Aorta (tissue), 5 donors: Measurements from ENCODE around the gene NCOA6. TPM values are rescaled to one million over a fixed set of nuclear protein-coding genes. Genes with fewer than 3 reads are reported as not detected.
A peak's percentile ranks its signal among the peaks of the same experiment; 100 is the strongest.

ENCODE experiments used
- ATAC-seq: fragments of 200-7000 bp; cut with Tn5 transposase; one replicate; pipeline ENCODE4 v1.9.1; 2022; ENCODE audit warnings: moderate library complexity; ENCODE audit not compliant: low FRiP score
- DNase-seq, 2 donors: peaks; one replicate each; pipeline ENCODE4 v3.0.0-alpha.2; 2020
- H3K27ac ChIP-seq, 2 donors: one replicate each; pipeline ENCODE4 v1.5.1; 2013; ENCODE audit warnings: low read length in 2 of 2, mild to moderate bottlenecking in 2 of 2, moderate library complexity in 2 of 2, control low read depth in 1 of 2, inconsistent platforms in 1 of 2, low read depth in 1 of 2
- H3K27me3 ChIP-seq, 2 donors: one replicate each; pipeline ENCODE4 v1.6.1; 2013; ENCODE audit warnings: control low read depth in 1 of 2, low read length in 1 of 2, mild to moderate bottlenecking in 1 of 2, moderate library complexity in 1 of 2; ENCODE audit not compliant: insufficient read depth in 2 of 2, control insufficient read depth in 1 of 2
- H3K36me3 ChIP-seq, 2 donors: one replicate each; pipeline ENCODE4 v1.6.1; 2013; ENCODE audit warnings: control low read depth in 1 of 2, low read length in 1 of 2, mild to moderate bottlenecking in 1 of 2; ENCODE audit not compliant: insufficient read depth in 2 of 2, control insufficient read depth in 1 of 2
- H3K4me1 ChIP-seq, 2 donors: one replicate each; pipeline ENCODE4 v1.6.1; 2013; ENCODE audit warnings: low read length in 2 of 2, control low read depth in 1 of 2, mild to moderate bottlenecking in 1 of 2, moderate library complexity in 1 of 2; ENCODE audit not compliant: insufficient read depth in 2 of 2, control insufficient read depth in 1 of 2
- H3K4me3 ChIP-seq, 2 donors: one replicate each; pipeline ENCODE4 v1.5.1; 2013; ENCODE audit warnings: low read length in 2 of 2, control low read depth in 1 of 2, mild to moderate bottlenecking in 1 of 2
- H3K9me3 ChIP-seq: one replicate; pipeline ENCODE4 v1.6.1; 2013; ENCODE audit warnings: mild to moderate bottlenecking, low read length; ENCODE audit not compliant: control insufficient read depth
- WGBS, 2 donors: extraction: QIAGEN DNeasy Blood & Tissue Kit; methylation state at CpG; one replicate each; pipeline ENCODE4 v1.1.7; 2013; 5-methylcytosine and 5-hydroxymethylcytosine counted together
- intact Hi-C, 2 donors: fragments of 100-400 bp; cut with DNase I; formaldehyde crosslinking; loops; one replicate each; pipeline versions ENCODE4 v1.14.2 to v1.15.0; 2022
- polyA plus RNA-seq, 2 donors: library from polyadenylated mRNA; stranded (reverse); fragments of 200-250 nt; gene quantifications; one replicate each; pipeline ENCODE4 v1.2.3, GENCODE V29; 2013
- total RNA-seq, 2 donors: library from RNA; stranded (reverse); fragmentation: NEBNext Ultra II Directional; extraction: Animal tissue kit (Norgen Biotek cat#: 25700); gene quantifications; one replicate each; pipeline ENCODE4 v1.2.1, GENCODE V29; 2021
- donor health status: healthy with polysubstance abuse.
- donor health status: Bipolar disorder and iron deficiency.
- donor health status: DM: no; HTN: no; CAD: no.
- donor health status: DM: no; HTN: no; CAD: no.
- donor health status: DM: yes; HTN: yes; CAD: no.

NCOA6 gene
- total and polyA plus RNA-seq, 4 donors: 10.2 to 28.1 (median 17.4) TPM

DNA sequence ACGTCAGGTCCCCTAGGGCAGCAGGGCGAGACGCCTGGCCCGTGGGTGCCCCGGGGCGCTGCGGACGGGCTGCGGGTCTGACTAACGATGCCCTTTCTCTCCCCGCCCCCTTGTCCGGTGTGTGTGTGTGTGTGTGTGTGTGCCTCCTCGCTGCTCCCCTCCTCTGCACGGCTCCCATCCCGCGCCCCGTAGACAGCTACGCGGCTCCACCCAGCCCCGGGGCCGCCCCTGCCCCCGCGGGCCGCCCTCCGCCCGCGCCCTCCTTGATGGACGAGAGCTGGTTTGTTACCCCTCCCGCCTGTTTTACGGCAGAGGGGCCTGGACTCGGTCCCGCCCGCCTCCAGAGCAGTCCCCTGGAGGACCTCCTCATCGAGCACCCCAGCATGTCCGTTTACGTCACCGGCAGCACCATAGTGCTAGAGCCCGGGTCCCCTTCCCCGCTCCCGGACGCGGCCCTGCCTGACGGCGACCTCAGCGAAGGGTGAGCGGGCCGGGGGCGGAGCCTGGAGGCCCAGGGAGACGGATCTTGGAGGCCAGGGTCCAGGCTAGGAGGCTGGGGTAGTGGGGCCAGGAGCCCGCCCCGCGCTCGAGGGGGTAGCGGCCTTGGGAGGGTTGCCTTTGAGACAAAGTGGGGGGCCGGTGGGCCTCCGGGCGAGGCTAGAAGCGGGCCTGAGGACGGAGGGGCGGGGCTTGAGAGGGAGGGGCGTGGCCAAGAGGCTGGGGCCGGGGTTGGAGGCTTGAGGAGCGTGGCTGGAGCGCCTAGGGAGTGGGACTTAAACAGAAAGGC, 116.2 kb downstream of the NCOA6 start:
- Histone ChIP-seq H3K36me3 (no peaks in the 10 kb centered on the region), H3K27ac (peak overlapping the region; percentile 12 to 30), H3K4me1 (no peaks in the 10 kb centered on the region), H3K4me3 (peak overlapping the region; percentile 45 to 48), H3K27me3 (no peaks in the 10 kb centered on the region), H3K9me3 (no peaks in the 10 kb centered on the region)
- DNase-seq: peak; percentile 88 to 96
- peak; percentile 90 for ATAC-seq
- intact Hi-C loops: loop anchor here (2.0 to 5.0 kb wide), 3 partner anchors 130 to 152 kb away; partner anchors contain the start of gene MAP1LC3A (in 1 of the 2)
- 1% methylated on average over 53 to 64 of the region's 64 CpGs for WGBS, 2 donors

- DNase-seq: peak; percentile 60 to 82
- Histone ChIP-seq H3K36me3 (no peaks in the 10 kb centered on the region), H3K27me3 (no peaks in the 10 kb centered on the region), H3K4me3 (no peak overlapping the region), H3K27ac (no peak overlapping the region), H3K9me3 (no peaks in the 10 kb centered on the region), H3K4me1 (no peaks in the 10 kb centered on the region)
- ATAC-seq: no peak
- 30% methylated on average over 22 of the region's 22 CpGs for WGBS, 2 donors
- intact Hi-C loops: loop anchor here (2.0 to 5.0 kb wide), 3 partner anchors 130 to 151 kb away; partner anchors contain the start of gene MAP1LC3A (in 1 of the 2)
Measured at GRCh38 chr20:34708621-34709043, 116.8 kb downstream of the NCOA6 start.

- Histone ChIP-seq H3K27ac (no peak overlapping the region), H3K36me3 (no peaks in the 10 kb centered on the region), H3K4me1 (no peaks in the 10 kb centered on the region), H3K27me3 (no peaks in the 10 kb centered on the region), H3K4me3 (no peak overlapping the region), H3K9me3 (no peaks in the 10 kb centered on the region)
- DNase-seq (no peak), ATAC-seq (no peak)
- WGBS, 2 donors: 79 to 88% methylated on average over 3 of the region's 3 CpGs
- intact Hi-C loops: loop anchor here (5.0 kb wide), 2 partner anchors 145 to 150 kb away; partner anchors contain the start of gene MAP1LC3A (in 1 of the 2)
Measured at GRCh38 chr20:34706912-34707784, 118.3 kb downstream of the NCOA6 start.

- DNase-seq (no peak), ATAC-seq (no peak)
- 93 to 97% methylated on average over 1 of the region's 1 CpG for WGBS, 2 donors
- no peaks in the 10 kb centered on the region for H3K9me3 ChIP-seq
- H3K27me3 ChIP-seq: no peaks in the 10 kb centered on the region
- intact Hi-C loops: loop anchor here (5.0 kb wide), 2 partner anchors 144 to 149 kb away; partner anchors contain the start of gene MAP1LC3A (in 1 of the 2)
- H3K36me3 ChIP-seq: no peaks in the 10 kb centered on the region
- H3K4me1 ChIP-seq: no peaks in the 10 kb centered on the region
- no peak overlapping the region for H3K27ac ChIP-seq
- no peak overlapping the region for H3K4me3 ChIP-seq
Measured at GRCh38 chr20:34706302-34706875, 119.1 kb downstream of the NCOA6 start.

GRCh38 chr20:34705397-34706301, 119.8 kb downstream of the NCOA6 start:
- DNase-seq (no peak), ATAC-seq (no peak)
- no peaks in the 10 kb centered on the region for H3K9me3 ChIP-seq
- H3K4me3 ChIP-seq: no peak overlapping the region
- H3K27me3 ChIP-seq: no peaks in the 10 kb centered on the region
- 48 to 53% methylated on average over 6 of the region's 6 CpGs for WGBS, 2 donors
- no peaks in the 10 kb centered on the region for H3K4me1 ChIP-seq
- no peaks in the 10 kb centered on the region for H3K36me3 ChIP-seq
- peak overlapping the region in 1 of 2 donors; percentile 74 for H3K27ac ChIP-seq
- intact Hi-C loops: loop anchor here (5.0 kb wide), 2 partner anchors 143 to 148 kb away; partner anchors contain the start of gene MAP1LC3A (in 1 of the 2)

GRCh38 chr20:34705008-34705396, 120.4 kb downstream of the NCOA6 start:
- intact Hi-C loops: loop anchor here (5.0 kb wide), 2 partner anchors 143 to 148 kb away; partner anchors contain the start of gene MAP1LC3A (in 1 of the 2)
- no peaks in the 10 kb centered on the region for H3K9me3 ChIP-seq

DNA sequence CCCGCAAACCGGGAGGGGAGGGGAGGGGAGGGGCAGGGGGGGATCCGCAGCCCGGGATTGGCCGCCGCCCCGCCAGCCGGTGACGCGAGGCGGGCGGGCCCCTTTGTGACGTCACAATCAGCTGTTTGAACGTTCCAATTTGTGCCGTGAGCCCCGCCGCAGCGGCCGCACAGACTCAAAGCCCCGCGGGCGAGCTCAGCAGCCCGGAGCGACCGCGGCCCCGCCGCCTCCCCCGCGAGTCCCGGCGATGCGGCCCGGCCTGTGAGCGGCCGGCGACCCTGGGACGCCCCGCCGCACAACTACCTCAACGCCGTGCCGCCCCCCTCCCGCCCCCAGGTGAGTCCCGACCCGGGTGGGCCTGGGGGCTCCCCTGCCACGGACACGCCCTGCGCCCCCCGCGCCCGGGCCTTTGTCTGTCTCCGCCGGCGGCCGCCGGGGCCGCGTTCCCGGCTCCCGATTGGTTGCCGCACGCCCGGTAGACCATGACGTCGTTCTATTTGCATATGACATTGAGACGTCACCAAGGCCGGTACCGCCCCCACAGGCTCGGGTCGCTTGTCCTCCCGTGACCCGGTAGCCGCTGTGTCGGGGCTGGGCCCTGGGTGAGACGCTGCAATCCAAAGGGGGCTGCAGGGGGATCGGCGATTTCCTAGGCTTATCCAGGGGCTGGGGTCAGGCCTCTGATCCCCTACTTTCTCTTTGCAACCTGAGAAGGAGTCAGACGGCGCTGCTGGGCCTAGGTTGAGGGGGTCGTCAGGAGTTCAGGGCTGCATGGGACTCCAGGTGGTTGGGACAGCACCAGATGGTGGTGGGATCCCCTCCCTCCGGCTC, 121.1 kb downstream of the NCOA6 start, which contains the start of gene TP53INP2:
Gene TP53INP2, plus strand, starts transcription at position 168 of the 831 bp plus-strand sequence. CDS start 4,396 bp downstream, outside the sequence.
- intact Hi-C loops: loop anchor here (5.0 kb wide), 2 partner anchors 142 to 147 kb away; partner anchors contain the start of gene MAP1LC3A (in 1 of the 2)
- Histone ChIP-seq H3K27me3 (no peaks in the 10 kb centered on the region), H3K36me3 (no peaks in the 10 kb centered on the region), H3K4me1 (no peaks in the 10 kb centered on the region), H3K4me3 (peak within 1 kb of the TSS; percentile 64 to 67), H3K27ac (peak within 1 kb of the TSS; percentile 71 to 74), H3K9me3 (no peaks in the 10 kb centered on the region)
- ATAC-seq (peak; percentile 86), DNase-seq (peak; percentile 95 to 97)
- WGBS, 2 donors: 0 to 1% methylated on average over 47 to 82 of the region's 82 CpGs

More at GRCh38 chr20:34705008-34705396, 120.4 kb downstream of the NCOA6 start:
- no peaks in the 10 kb centered on the region for H3K36me3 ChIP-seq
- DNase-seq: no peak
- WGBS, 2 donors: 41 to 43% methylated on average over 5 of the region's 5 CpGs
- peak overlapping the region; percentile 71 to 74 for H3K27ac ChIP-seq
- H3K4me1 ChIP-seq: no peaks in the 10 kb centered on the region
- H3K4me3 ChIP-seq: peak overlapping the region in 1 of 2 donors; percentile 64
- H3K27me3 ChIP-seq: no peaks in the 10 kb centered on the region
- no peak for ATAC-seq
